GM13976 (cell line): ENCODE measurements around the gene ITPK1.

Experiments
- DNase-seq: peaks from one replicate; pipeline ENCODE4 v3.0.0; 2012; ENCODE audit warnings: low spot score
- CTCF ChIP-seq: IDR thresholded peaks from 2 replicates; pipeline ENCODE4 v1.5.1; 2012; ENCODE audit warnings: borderline replicate concordance, mild to moderate bottlenecking; ENCODE audit not compliant: insufficient read depth; ENCODE audit errors: extremely low read depth, missing control alignments, control extremely low read depth
- in situ Hi-C: fragments of 300-500 bp; cut with MboI; formaldehyde crosslinking; loops from one replicate; pipeline ENCODE4 v1.12.0; 2022; ENCODE audit warnings: low sequenced_read_pairs, mixed read lengths, inconsistent platforms; ENCODE audit not compliant: unreplicated experiment

Gene ITPK1

GRCh38 chr14:92943855-92944570, 171.7 kb downstream of the ITPK1 start:
- in situ Hi-C loops: no loop called here
- no peak for DNase-seq
- TF ChIP-seq CTCF: no peak

GRCh38 chr14:92942976-92943710, 172.6 kb downstream of the ITPK1 start:
- in situ Hi-C loops: no loop called here
- no peak for TF ChIP-seq CTCF
- DNase-seq: no peak

GRCh38 chr14:92942576-92942975, 173.1 kb downstream of the ITPK1 start:
- in situ Hi-C loops: no loop called here
- no peak for DNase-seq
- no peak for TF ChIP-seq CTCF

- no peak for DNase-seq
- no peak for TF ChIP-seq CTCF
- in situ Hi-C loops: no loop called here
Observed at GRCh38 chr14:92942136-92942535, 173.6 kb downstream of the ITPK1 start.

GRCh38 chr14:92941531-92941930, 174.2 kb downstream of the ITPK1 start:
- DNase-seq: no peak
- in situ Hi-C loops: no loop called here
- TF ChIP-seq CTCF: no peak

GRCh38 chr14:92940543-92940942, 175.2 kb downstream of the ITPK1 start:
- in situ Hi-C loops: no loop called here
- no peak for TF ChIP-seq CTCF
- DNase-seq: no peak
